Measurements from ENCODE around the gene FOXP1. TPM values are rescaled to one million over a fixed set of nuclear protein-coding genes. Genes with fewer than 3 reads are reported as not detected.

FOXP1 gene
- total RNA-seq, 4 donors from 2014 or later: 54.2 to 152 (median 129) TPM

GRCh38 chr3:71304247-71304646 lies 279.3 kb downstream of the FOXP1 start:
- Histone ChIP-seq H3K4me3 (no peak overlapping the region), H3K27me3 (no peaks in the 10 kb centered on the region), H3K36me3 (no peaks in the 10 kb centered on the region), H3K27ac (no peak overlapping the region), H3K9me3 (no peaks in the 10 kb centered on the region), H3K4me1 (no peaks in the 10 kb centered on the region)
- DNase-seq: no peak
- TF ChIP-seq CTCF (IDR thresholded peaks at IDR 0.05) (no peak), POLR2A (IDR thresholded peaks at IDR 0.05) (no peak)
- intact Hi-C loops (cut with DNase I; ENCODE audit: low total_unique reads): no loop called here

GRCh38 chr3:71303627-71304200 lies 279.8 kb downstream of the FOXP1 start:
- Histone ChIP-seq H3K36me3 (no peaks in the 10 kb centered on the region), H3K4me1 (no peaks in the 10 kb centered on the region), H3K27ac (no peak overlapping the region), H3K4me3 (no peak overlapping the region), H3K27me3 (no peaks in the 10 kb centered on the region), H3K9me3 (no peaks in the 10 kb centered on the region)
- no peak for DNase-seq
- no peak for TF ChIP-seq CTCF (IDR thresholded peaks at IDR 0.05)
- TF ChIP-seq POLR2A (IDR thresholded peaks at IDR 0.05): no peak
- intact Hi-C loops (cut with DNase I; ENCODE audit: low total_unique reads): no loop called here

DNA sequence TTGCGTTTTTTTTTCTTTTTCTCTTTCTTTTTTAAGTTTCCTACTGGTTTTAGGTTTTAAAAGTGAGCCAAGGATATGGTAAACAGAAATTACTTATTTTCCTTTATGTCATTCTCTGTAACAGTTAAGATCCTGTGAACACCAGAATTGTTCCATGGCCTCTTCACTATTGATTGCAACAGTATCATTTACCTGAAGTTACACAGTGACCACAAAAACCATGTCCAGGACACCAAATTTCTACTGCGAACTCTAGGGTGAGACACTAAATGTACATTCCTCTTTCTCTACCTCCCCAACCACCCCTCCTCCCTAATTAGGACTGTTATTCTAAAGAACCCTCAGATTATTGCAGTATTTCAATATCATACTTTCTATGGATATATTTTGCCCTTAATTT lies 280.9 kb downstream of the FOXP1 start:
- DNase-seq: no peak
- intact Hi-C loops (cut with DNase I; ENCODE audit: low total_unique reads): no loop called here
- Histone ChIP-seq H3K4me3 (no peak overlapping the region), H3K27ac (no peak overlapping the region), H3K4me1 (no peaks in the 10 kb centered on the region), H3K9me3 (no peaks in the 10 kb centered on the region), H3K36me3 (no peaks in the 10 kb centered on the region), H3K27me3 (no peaks in the 10 kb centered on the region)
- TF ChIP-seq CTCF (IDR thresholded peaks at IDR 0.05) (no peak), POLR2A (IDR thresholded peaks at IDR 0.05) (no peak)

- DNase-seq: no peak
- intact Hi-C loops (cut with DNase I; ENCODE audit: low total_unique reads): no loop called here
- Histone ChIP-seq H3K4me3 (no peak overlapping the region), H3K4me1 (no peaks in the 10 kb centered on the region), H3K27ac (no peak overlapping the region), H3K36me3 (no peaks in the 10 kb centered on the region), H3K27me3 (no peaks in the 10 kb centered on the region), H3K9me3 (no peaks in the 10 kb centered on the region)
- TF ChIP-seq CTCF (IDR thresholded peaks at IDR 0.05) (no peak), POLR2A (IDR thresholded peaks at IDR 0.05) (no peak)
Observed at GRCh38 chr3:71300951-71301393, 282.6 kb downstream of the FOXP1 start.

- Histone ChIP-seq H3K27me3 (no peaks in the 10 kb centered on the region), H3K4me3 (no peak overlapping the region), H3K4me1 (no peaks in the 10 kb centered on the region), H3K36me3 (no peaks in the 10 kb centered on the region), H3K27ac (no peak overlapping the region), H3K9me3 (no peaks in the 10 kb centered on the region)
- intact Hi-C loops (cut with DNase I; ENCODE audit: low total_unique reads): no loop called here
- DNase-seq: no peak
- no peak for TF ChIP-seq CTCF (IDR thresholded peaks at IDR 0.05)
- TF ChIP-seq POLR2A (IDR thresholded peaks at IDR 0.05): no peak
Observed at GRCh38 chr3:71299160-71299559, 284.4 kb downstream of the FOXP1 start.

All from uterus (tissue), 4 donors.